Panc1 (cell line): ENCODE measurements around the gene IFITM1. TPM values are rescaled to one million over a fixed set of nuclear protein-coding genes. Genes with fewer than 3 reads are reported as not detected.

Experiments
- ATAC-seq: fragments of 200-7000 bp; cut with Tn5 transposase; 2 replicates; pipeline ENCODE4 v1.9.1; 2020; ENCODE audit warnings: mild to moderate bottlenecking, moderate library complexity
- BruUV-seq: library from RNA; stranded (reverse); fragments of 400-500 nt; replicated peaks from 2 replicates; lab custom pipeline; 2021; lab: Mats Ljungman, UMichigan
- CTCF ChIA-PET: fragments of 300-600 bp; sonication (Branson Sonifier 250); formaldehyde crosslinking; loops from one replicate; lab custom pipeline; 2022; ENCODE audit warnings: antibody characterized with exemption; lab: Charles Lee
- POLR2A ChIA-PET: fragments of 300-600 bp; sonication (Branson Sonifier 250); formaldehyde crosslinking; loops from one replicate; lab custom pipeline; 2022; ENCODE audit warnings: antibody characterized with exemption; lab: Charles Lee
- DNase-seq: peaks from one replicate; pipeline ENCODE4 v3.0.0-alpha.2; 2010; ENCODE audit warnings: low read depth, low spot score
- H3K27ac ChIP-seq: 2 replicates; pipeline ENCODE4 v1.5.1; 2011; ENCODE audit warnings: mild to moderate bottlenecking, low read length, inconsistent platforms
- H3K27me3 ChIP-seq: fragments of 200-500 bp; sonication (Bioruptor generic); 2 replicates; pipeline ENCODE4 v1.6.0; 2014; ENCODE audit warnings: low read length, inconsistent platforms; ENCODE audit not compliant: control insufficient read depth, insufficient read depth
- H3K36me3 ChIP-seq: fragments of 200-500 bp; sonication (Bioruptor generic); 2 replicates; pipeline ENCODE4 v1.5.1; 2014; ENCODE audit warnings: inconsistent platforms, mild to moderate bottlenecking, low read length, moderate library complexity; ENCODE audit not compliant: control insufficient read depth, insufficient read depth
- H3K4me1 ChIP-seq: 2 replicates; pipeline ENCODE4 v1.5.1; 2011; ENCODE audit warnings: inconsistent platforms, mild to moderate bottlenecking, low read length, moderate library complexity; ENCODE audit not compliant: control insufficient read depth, insufficient read depth
- H3K4me3 ChIP-seq, 2 experiments: 2 replicates each; pipeline ENCODE4 v1.5.1; 2011 to 2012; ENCODE audit warnings: low read depth in 2 of 2, low read length in 2 of 2, mild to moderate bottlenecking in 2 of 2, inconsistent platforms in 1 of 2, moderate library complexity in 1 of 2
- H3K9me3 ChIP-seq: fragments of 200-500 bp; sonication (Bioruptor generic); 2 replicates; pipeline ENCODE4 v1.5.1; 2014; ENCODE audit warnings: low read depth, mild to moderate bottlenecking, inconsistent platforms, low read length, moderate library complexity; ENCODE audit not compliant: control insufficient read depth, insufficient read depth
- POLR2AphosphoS5 ChIP-seq: IDR thresholded peaks from 2 replicates; pipeline ENCODE4 v1.6.1; 2012; ENCODE audit warnings: mild to moderate bottlenecking, low read depth, low read length, moderate library complexity
- REST ChIP-seq, 2 experiments: IDR thresholded peaks; 2 replicates each; pipeline ENCODE4 v1.6.1; 2011 to 2012; ENCODE audit warnings: low read depth in 2 of 2, control low read depth in 1 of 2, low read length in 1 of 2, mild to moderate bottlenecking in 1 of 2, moderate library complexity in 1 of 2; ENCODE audit not compliant: insufficient read depth in 1 of 2
- SIN3A ChIP-seq: IDR thresholded peaks from 2 replicates; pipeline ENCODE4 v1.6.1; 2012; ENCODE audit warnings: low read depth, mild to moderate bottlenecking, low read length, moderate library complexity, borderline replicate concordance; ENCODE audit not compliant: insufficient read depth
- TCF7L2 ChIP-seq: IDR thresholded peaks from 2 replicates; pipeline ENCODE4 v1.6.1; 2011; ENCODE audit warnings: mild to moderate bottlenecking, low read depth, low read length, inconsistent platforms
- in situ Hi-C: cut with HindIII; loops from 2 replicates; pipeline ENCODE4 v1.10.0; 2016; ENCODE audit warnings: low sequenced_read_pairs, low pct_unique_long_range_greater_than_20kb
- intact Hi-C: fragments of 100-400 bp; cut with micrococcal nuclease; formaldehyde crosslinking; loops from one replicate; pipeline ENCODE4 v1.10.0; 2022; ENCODE audit not compliant: unreplicated experiment
- total RNA-seq: library from RNA; stranded (reverse); gene quantifications from one replicate; pipeline ENCODE4 v1.2.1, GENCODE V29; 2021; ENCODE audit not compliant: unreplicated experiment
- TF ChIP-seq, protein P1 (sequence below): fragments of 450-650 bp; IDR thresholded peaks from 2 replicates; pipeline ENCODE4 v1.5.1; 2017; ENCODE audit warnings: mild to moderate bottlenecking

Gene IFITM1
- total RNA-seq, 1 experiment from 2014 or later = 66.3 TPM

DNA sequence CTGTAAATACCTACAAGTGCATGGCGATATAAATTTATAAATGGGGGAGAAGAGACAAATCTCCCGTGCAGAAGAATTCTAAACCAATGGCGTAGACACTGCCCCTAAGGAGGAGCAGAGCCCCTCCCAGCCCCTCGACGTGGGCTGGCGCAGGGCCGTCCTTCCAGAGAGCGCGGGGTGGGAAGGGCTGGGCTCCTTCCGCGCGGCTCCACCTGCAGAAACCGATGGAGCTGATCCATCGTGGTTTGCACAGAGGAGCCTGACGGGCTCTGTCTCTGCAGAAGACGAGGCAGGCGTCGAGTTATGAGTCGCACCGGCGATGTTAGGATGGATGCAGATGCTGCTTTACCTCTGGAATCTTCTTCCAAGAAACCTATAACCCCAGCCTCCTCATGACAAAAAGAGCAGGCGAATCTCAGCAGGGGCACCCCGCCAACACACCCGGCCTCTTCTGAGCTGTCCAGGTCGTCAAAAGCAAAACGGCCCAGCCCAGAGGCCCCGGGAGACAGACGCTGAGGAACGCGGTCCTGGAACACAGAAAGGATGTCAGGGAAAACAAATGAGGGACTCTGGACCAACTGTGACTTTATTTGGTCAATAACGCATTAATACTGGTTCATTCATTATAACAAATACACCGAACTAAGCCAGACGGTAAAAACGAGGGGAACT is 44.4 kb downstream of the IFITM1 start:
- no TSS peak for BruUV-seq
- H3K4me3 ChIP-seq = no peak overlapping the region
- no peaks in the 10 kb centered on the region for H3K36me3 ChIP-seq
- ChIA-PET POLR2A (no interaction called here), CTCF (no interaction called here)
- no peak overlapping the region for H3K27ac ChIP-seq
- no peak for DNase-seq
- in situ Hi-C loops (no loop called here), intact Hi-C loops (loop anchor here (5.0 to 10.0 kb wide), 2 partner anchors 51 to 143 kb away; partner anchors contain the start of gene IFITM2)
- no peak for TF ChIP-seq SIN3A
- no peak; the same call in 1 of the 2 replicates for TF ChIP-seq POLR2AphosphoS5
- TF ChIP-seq REST (IDR thresholded peaks at IDR 0.05; ENCODE audit: insufficient read depth in 1 of 2, low read depth in 2 of 2, low read length in 1 of 2) = no peak
- H3K4me1 ChIP-seq = peaks cover 21% of the 10 kb centered on the region
- ATAC-seq = no peak
- H3K9me3 ChIP-seq = no peaks in the 10 kb centered on the region
- no peaks in the 10 kb centered on the region for H3K27me3 ChIP-seq

DNA sequence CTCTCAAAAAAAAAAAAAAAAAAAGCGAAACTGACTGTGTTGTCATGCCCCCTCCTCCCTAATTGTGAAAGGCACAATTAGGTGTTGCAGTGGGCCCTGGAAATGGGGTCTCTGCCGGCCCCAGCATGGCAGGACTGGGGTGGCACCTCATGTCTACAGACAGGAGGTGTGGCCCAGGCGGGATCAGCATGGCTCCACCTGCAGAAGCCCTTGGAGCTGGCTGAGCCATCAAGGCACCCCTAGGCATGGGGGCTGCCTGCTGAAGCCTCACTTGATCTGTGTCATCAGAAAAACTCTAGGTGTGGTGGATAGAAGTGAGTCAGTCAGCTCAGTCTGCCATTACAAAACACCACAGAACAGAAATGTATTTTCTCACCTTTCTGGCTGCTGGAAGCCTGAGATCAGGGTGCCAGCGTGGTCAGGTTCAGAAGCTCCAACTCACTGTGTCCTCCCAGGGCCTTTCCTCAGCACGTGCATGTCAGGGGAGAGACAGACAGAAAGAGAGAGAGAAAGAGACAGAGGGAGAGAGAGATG is 45.4 kb downstream of the IFITM1 start:
- Histone ChIP-seq H3K36me3 (no peaks in the 10 kb centered on the region), H3K27me3 (no peaks in the 10 kb centered on the region), H3K9me3 (no peaks in the 10 kb centered on the region), H3K4me1 (peaks cover 12% of the 10 kb centered on the region), H3K27ac (0 out of 2 replicates have a peak overlapping the region, but pooled peaks have one; percentile 1), H3K4me3 (no peak overlapping the region)
- ATAC-seq (no peak), DNase-seq (no peak)
- BruUV-seq = no TSS peak
- intact Hi-C loops = loop anchor here (5.0 to 10.0 kb wide), 2 partner anchors 52 to 144 kb away; partner anchors contain the start of gene IFITM2
- in situ Hi-C loops = no loop called here
- POLR2A ChIA-PET = interaction anchor here (0.6 kb wide), 2 partner anchors 73 to 89 kb away, joined by 3 read pairs; no protein-coding TSS in a partner anchor
- TF ChIP-seq, protein P1, sequence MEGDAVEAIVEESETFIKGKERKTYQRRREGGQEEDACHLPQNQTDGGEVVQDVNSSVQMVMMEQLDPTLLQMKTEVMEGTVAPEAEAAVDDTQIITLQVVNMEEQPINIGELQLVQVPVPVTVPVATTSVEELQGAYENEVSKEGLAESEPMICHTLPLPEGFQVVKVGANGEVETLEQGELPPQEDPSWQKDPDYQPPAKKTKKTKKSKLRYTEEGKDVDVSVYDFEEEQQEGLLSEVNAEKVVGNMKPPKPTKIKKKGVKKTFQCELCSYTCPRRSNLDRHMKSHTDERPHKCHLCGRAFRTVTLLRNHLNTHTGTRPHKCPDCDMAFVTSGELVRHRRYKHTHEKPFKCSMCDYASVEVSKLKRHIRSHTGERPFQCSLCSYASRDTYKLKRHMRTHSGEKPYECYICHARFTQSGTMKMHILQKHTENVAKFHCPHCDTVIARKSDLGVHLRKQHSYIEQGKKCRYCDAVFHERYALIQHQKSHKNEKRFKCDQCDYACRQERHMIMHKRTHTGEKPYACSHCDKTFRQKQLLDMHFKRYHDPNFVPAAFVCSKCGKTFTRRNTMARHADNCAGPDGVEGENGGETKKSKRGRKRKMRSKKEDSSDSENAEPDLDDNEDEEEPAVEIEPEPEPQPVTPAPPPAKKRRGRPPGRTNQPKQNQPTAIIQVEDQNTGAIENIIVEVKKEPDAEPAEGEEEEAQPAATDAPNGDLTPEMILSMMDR = no peak
- TF ChIP-seq TCF7L2 (no peak), POLR2AphosphoS5 (no peak), SIN3A (no peak), REST (IDR thresholded peaks at IDR 0.05; ENCODE audit: insufficient read depth in 1 of 2, low read depth in 2 of 2, low read length in 1 of 2) (no peak)
- CTCF ChIA-PET = interaction anchor here (0.7 to 0.9 kb wide), 4 partner anchors 9 to 91 kb away, joined by 3 to 8 read pairs (median 5); no protein-coding TSS in a partner anchor
